Heart left ventricle (tissue), 16 donors: ENCODE measurements around the gene ITSN1. TPM values are rescaled to one million over a fixed set of nuclear protein-coding genes. Genes with fewer than 3 reads are reported as not detected.
A peak's percentile ranks its signal among the peaks of the same experiment; 100 is the strongest.

Experiments
- ATAC-seq, 4 donors: fragments of 200-7000 bp; cut with Tn5 transposase; one replicate each; pipeline ENCODE4 v1.9.1; 2020 to 2022; ENCODE audit warnings: moderate library complexity in 4 of 4, mild to moderate bottlenecking in 3 of 4, moderate number of reproducible peaks in 1 of 4
- DNase-seq, 5 donors: peaks; one replicate each; pipeline ENCODE4 v3.0.0-alpha.2; 2020
- H3K27ac ChIP-seq, 12 donors: fragments of 200-600 bp; sonication (generic) in 4 of 12; one replicate each; pipeline versions ENCODE4 v1.5.0 to v1.8.0; 2016 to 2022; ENCODE audit warnings: mild to moderate bottlenecking in 2 of 12
- H3K27me3 ChIP-seq, 9 donors: fragments of 200-600 bp; sonication (generic) in 2 of 9; one replicate each; pipeline versions ENCODE4 v1.5.1 to v1.8.0; 2016 to 2022; ENCODE audit warnings: mild to moderate bottlenecking in 3 of 9
- H3K36me3 ChIP-seq, 9 donors: fragments of 200-600 bp; sonication (generic) in 2 of 9; one replicate each; pipeline versions ENCODE4 v1.5.0 to v1.8.0; 2018 to 2022; ENCODE audit warnings: mild to moderate bottlenecking in 2 of 9
- H3K4me1 ChIP-seq, 12 donors: fragments of 200-600 bp; sonication (generic) in 4 of 12; one replicate each; pipeline versions ENCODE4 v1.5.0 to v1.8.0; 2016 to 2022; ENCODE audit warnings: mild to moderate bottlenecking in 3 of 12
- H3K4me3 ChIP-seq, 12 donors: fragments of 200-600 bp; sonication (generic) in 4 of 12; one replicate each; pipeline versions ENCODE4 v1.5.0 to v1.8.0; 2017 to 2022; ENCODE audit warnings: mild to moderate bottlenecking in 9 of 12, moderate library complexity in 4 of 12
- H3K9me3 ChIP-seq, 12 donors: fragments of 200-600 bp; sonication (generic) in 4 of 12; one replicate each; pipeline versions ENCODE4 v1.5.0 to v1.8.0; 2016 to 2022; ENCODE audit warnings: mild to moderate bottlenecking in 1 of 12
- CTCF ChIP-seq, 12 donors: fragments of 200-600 bp; sonication (generic) in 4 of 12; IDR thresholded peaks; one replicate each; pipeline versions ENCODE4 v1.5.0 to v1.8.0; 2018 to 2022; ENCODE audit warnings: antibody characterized with exemption in 12 of 12, mild to moderate bottlenecking in 5 of 12
- POLR2A ChIP-seq, 2 donors: fragments of 450-650 bp; IDR thresholded peaks; one replicate each; pipeline ENCODE4 v1.6.1; 2017; ENCODE audit warnings: antibody characterized with exemption in 2 of 2, mild to moderate bottlenecking in 2 of 2, moderate library complexity in 2 of 2
- WGBS, 4 donors: extraction: QIAGEN DNeasy Blood & Tissue Kit in 2 of 4; methylation state at CpG; one replicate each; pipeline versions ENCODE4 v1.1.5 to v1.1.7; 2013 to 2018; 5-methylcytosine and 5-hydroxymethylcytosine counted together
- intact Hi-C, 10 donors: fragments of 100-400 bp; cut with DNase I; formaldehyde crosslinking; loops; one replicate each; pipeline versions ENCODE4 v1.11.1 to v1.14.2; 2022
- polyA plus RNA-seq, 2 donors: library from polyadenylated mRNA; stranded (reverse); fragments of 200-250 nt; gene quantifications; one replicate each; pipeline ENCODE4 v1.2.3, GENCODE V29; 2013
- total RNA-seq, 9 donors: library from RNA; depleted of rRNA in 2 of 9; stranded (reverse); fragments of >200 nt in 2 of 9; fragmentation: NEBNext Ultra II Directional in 3 of 9; extraction: Animal tissue kit (Norgen Biotek cat#: 25700) in 3 of 9; gene quantifications; one replicate each; pipeline versions ENCODE4 v1.1.0 to v1.2.4, GENCODE V29; 2016 to 2023
- donor health status: ischemic (EF 13 %, LVEDD 7.1; RV severe dilation, severe dysfunction).
- donor health status: healthy with polysubstance abuse.
- donor health status: DM: no; HTN: yes; CAD: no.
- donor health status: DM: no; HTN: no; CAD: no.
- donor health status: ischemic (EF 25% LVEDD 6.9; RV normal size, moderate dysfunction).
- donor health status: ischemic (EF 25% LVEDD 5.7; RV mildly dilated, moderate dysfunction).
- donor health status: healthy.
- donor health status: DM: yes; HTN: yes; CAD: no.
- donor health status: ischemic (EF 35%, LVEDD 5.7; RV mildly dilated, moderate dysfunction).
- donor health status: nonischemic (EF 11% LVEDD 7.7; RV severe dilation, severe dysfunction).
- donor health status: DM: yes; HTN: yes; CAD: no.
- donor health status: PGD.
- donor health status: ischemic (EF 29% LVEDD 5.4; RV normal size, mild dysfunction).
- donor health status: nonischemic (EF 23%, LVEDD 6.1; RV moderate dilation, normal function).

Gene ITSN1
- total and polyA plus RNA-seq, 11 donors, result 17.2 to 51.5 (median 34.0) TPM

- DNase-seq (no peak), ATAC-seq (peak in 1 of 4 donors; percentile 24)
- no peak overlapping the region for H3K4me3 ChIP-seq
- H3K4me1 ChIP-seq, result peaks cover 0 to 29% (median 0%) of the 10 kb centered on the region in 12 donors
- H3K9me3 ChIP-seq, result peaks cover 0 to 8% (median 0%) of the 10 kb centered on the region in 12 donors
- peak overlapping the region in 2 of 12 donors; percentile 43 to 72 for H3K27ac ChIP-seq
- intact Hi-C loops, result no loop called here
- H3K36me3 ChIP-seq, result no peaks in the 10 kb centered on the region
- TF ChIP-seq CTCF (IDR thresholded peaks at IDR 0.05) (no peak), POLR2A (IDR thresholded peaks at IDR 0.05) (no peak)
- no peaks in the 10 kb centered on the region for H3K27me3 ChIP-seq
- 72 to 82% (median 77%) methylated on average over 5 of the region's 5 CpGs for WGBS, 4 donors
These were observed 298.6 kb downstream of the ITSN1 start for GRCh38 chr21:33940881-33941245.

- H3K36me3 ChIP-seq, result no peaks in the 10 kb centered on the region
- no peak overlapping the region for H3K4me3 ChIP-seq
- ATAC-seq (no peak), DNase-seq (no peak)
- no peak for TF ChIP-seq CTCF (IDR thresholded peaks at IDR 0.05)
- no peak for TF ChIP-seq POLR2A (IDR thresholded peaks at IDR 0.05)
- H3K9me3 ChIP-seq, result peaks cover 0 to 8% (median 0%) of the 10 kb centered on the region in 12 donors
- H3K27me3 ChIP-seq, result no peaks in the 10 kb centered on the region
- peaks cover 0 to 22% (median 2%) of the 10 kb centered on the region in 12 donors for H3K4me1 ChIP-seq
- H3K27ac ChIP-seq, result peak overlapping the region in 1 of 12 donors; percentile 9
- intact Hi-C loops, result no loop called here
These were observed 300.1 kb downstream of the ITSN1 start for GRCh38 chr21:33942426-33942825.

GRCh38 chr21:33943293-33943692, 301.0 kb downstream of the ITSN1 start:
- intact Hi-C loops, result no loop called here
- Histone ChIP-seq H3K9me3 (peaks cover 0 to 8% (median 0%) of the 10 kb centered on the region in 12 donors), H3K4me3 (no peak overlapping the region), H3K27ac (no peak overlapping the region), H3K27me3 (no peaks in the 10 kb centered on the region), H3K4me1 (peaks cover 0 to 27% (median 10%) of the 10 kb centered on the region in 12 donors), H3K36me3 (no peaks in the 10 kb centered on the region)
- TF ChIP-seq POLR2A (IDR thresholded peaks at IDR 0.05) (no peak), CTCF (IDR thresholded peaks at IDR 0.05) (no peak)
- 74 to 82% (median 79%) methylated on average over 2 of the region's 2 CpGs for WGBS, 4 donors
- no peak for DNase-seq
- no peak for ATAC-seq

GRCh38 chr21:33944185-33944763, 302.0 kb downstream of the ITSN1 start:
- WGBS, 4 donors, result 94 to 100% (median 96%) methylated on average over 1 of the region's 1 CpG
- no peak for DNase-seq
- intact Hi-C loops, result no loop called here
- no peak overlapping the region for H3K27ac ChIP-seq
- peaks cover 0 to 8% (median 0%) of the 10 kb centered on the region in 12 donors for H3K9me3 ChIP-seq
- no peaks in the 10 kb centered on the region for H3K27me3 ChIP-seq
- TF ChIP-seq CTCF (IDR thresholded peaks at IDR 0.05) (no peak), POLR2A (IDR thresholded peaks at IDR 0.05) (no peak)
- no peak overlapping the region for H3K4me3 ChIP-seq
- peaks cover 0 to 36% (median 14%) of the 10 kb centered on the region in 12 donors for H3K4me1 ChIP-seq
- no peaks in the 10 kb centered on the region for H3K36me3 ChIP-seq
- ATAC-seq, result no peak
